A204.1 (cell line): ENCODE measurements around the gene STRA6.

Source experiments
- FAIRE-seq: peaks from 2 replicates; lab custom pipeline; 2012; peaks lifted over from hg19 to GRCh38; lab: Jason Lieb, UNC

STRA6 gene, protein sequence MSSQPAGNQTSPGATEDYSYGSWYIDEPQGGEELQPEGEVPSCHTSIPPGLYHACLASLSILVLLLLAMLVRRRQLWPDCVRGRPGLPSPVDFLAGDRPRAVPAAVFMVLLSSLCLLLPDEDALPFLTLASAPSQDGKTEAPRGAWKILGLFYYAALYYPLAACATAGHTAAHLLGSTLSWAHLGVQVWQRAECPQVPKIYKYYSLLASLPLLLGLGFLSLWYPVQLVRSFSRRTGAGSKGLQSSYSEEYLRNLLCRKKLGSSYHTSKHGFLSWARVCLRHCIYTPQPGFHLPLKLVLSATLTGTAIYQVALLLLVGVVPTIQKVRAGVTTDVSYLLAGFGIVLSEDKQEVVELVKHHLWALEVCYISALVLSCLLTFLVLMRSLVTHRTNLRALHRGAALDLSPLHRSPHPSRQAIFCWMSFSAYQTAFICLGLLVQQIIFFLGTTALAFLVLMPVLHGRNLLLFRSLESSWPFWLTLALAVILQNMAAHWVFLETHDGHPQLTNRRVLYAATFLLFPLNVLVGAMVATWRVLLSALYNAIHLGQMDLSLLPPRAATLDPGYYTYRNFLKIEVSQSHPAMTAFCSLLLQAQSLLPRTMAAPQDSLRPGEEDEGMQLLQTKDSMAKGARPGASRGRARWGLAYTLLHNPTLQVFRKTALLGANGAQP

DNA sequence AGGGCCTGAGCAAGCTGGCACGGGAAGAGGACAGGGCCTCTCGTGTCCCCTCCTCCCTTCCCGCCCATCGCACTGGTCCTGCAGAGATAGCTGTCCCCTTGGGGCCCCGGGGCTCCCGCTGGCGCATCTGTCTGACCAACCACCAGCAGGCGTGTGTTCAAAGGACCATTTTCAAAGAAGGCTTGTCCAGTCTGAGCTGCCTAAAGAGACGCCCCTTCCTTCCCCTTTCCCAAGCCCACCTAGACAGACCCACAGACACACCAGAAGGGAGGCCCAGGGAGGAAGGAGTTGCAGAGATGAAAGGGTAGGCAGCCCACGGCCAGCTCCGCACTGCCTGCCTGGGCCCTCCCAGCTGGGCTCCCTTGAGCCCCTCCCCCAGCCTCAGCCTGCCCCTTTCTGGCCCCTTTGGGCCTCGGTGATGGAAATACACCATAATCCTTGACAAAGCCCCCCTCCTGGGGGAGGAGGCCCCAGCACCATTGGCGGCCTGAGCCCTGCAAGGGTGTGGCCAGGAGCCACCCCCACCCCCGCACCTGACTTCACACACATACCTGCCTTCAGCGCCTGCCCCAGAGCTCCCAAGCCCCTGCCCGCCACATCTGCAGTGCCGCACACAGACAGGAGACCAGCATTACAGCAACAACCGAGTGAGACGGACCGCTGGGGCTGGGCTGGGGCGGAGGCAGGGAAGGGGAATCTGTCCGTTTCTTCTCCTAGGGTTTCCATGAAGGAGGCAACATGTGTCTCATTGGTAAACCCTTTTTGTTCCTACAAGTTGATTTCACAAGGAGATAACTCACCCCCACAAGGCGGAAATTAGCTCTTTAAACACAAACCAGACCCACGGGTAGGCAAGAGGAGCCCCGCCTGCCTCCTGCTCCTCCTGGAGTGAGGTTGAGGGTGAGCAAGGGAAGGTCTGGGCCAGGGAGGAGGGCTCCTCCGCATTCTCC lies at the start of gene STRA6:
STRA6 (minus strand) TSS at position 336 of the 950 bp plus-strand sequence. CDS start 520 bp downstream, outside the sequence.
- no peak for FAIRE-seq

DNA sequence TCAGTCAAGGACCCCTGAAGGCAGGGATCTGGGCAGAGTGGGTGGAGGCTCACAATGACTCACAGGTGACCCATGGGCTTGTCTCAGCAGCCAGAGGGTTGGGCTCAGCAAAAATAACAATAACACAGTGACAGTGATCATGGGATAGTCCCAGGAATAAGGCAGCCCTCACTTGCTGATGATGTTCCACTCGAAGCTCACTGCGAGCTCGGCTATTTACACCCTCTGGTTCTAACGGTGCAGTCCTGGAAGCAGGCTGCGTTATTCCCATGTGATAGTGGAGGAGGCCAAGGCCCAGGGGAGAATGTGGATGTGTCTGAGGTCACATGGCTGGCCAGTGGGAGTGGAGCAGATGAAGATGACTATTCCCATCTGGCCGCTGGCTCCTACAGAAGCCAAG lies 49.7 kb upstream of the STRA6 start:
- no peak for FAIRE-seq

DNA sequence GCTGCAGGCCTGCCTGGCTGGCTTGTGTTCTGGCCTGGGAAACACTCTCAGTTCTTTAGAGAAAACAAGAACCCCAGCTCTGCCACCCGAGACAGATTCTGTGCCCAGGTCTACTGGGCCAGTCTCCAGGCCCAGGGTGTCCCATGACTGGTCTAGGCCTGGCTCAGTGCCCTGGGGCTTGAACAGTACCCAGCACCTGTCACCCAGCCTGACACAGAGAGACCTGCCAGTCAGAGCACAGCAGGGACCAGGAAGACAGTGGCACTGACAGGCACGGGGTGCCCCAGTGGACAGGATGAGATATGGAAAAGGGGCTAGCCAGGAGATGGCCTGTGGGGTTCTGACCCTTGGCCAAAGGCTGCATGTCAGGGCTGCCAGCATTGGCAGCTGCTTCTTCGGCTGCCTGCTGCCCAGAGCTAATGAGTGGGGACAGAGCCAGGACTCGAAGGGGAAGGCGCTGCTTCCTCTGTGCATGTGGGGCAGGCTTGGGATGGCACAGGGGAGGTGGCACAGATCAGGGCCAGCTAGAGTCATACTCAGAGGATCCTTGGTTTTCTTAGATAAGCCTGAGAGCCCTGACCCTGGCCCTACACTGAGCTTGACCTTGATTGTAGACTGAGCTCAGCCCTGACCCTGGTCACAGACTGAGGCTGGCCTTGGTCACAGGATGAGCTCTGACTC lies 48.7 kb upstream of the STRA6 start:
- FAIRE-seq: no peak

DNA sequence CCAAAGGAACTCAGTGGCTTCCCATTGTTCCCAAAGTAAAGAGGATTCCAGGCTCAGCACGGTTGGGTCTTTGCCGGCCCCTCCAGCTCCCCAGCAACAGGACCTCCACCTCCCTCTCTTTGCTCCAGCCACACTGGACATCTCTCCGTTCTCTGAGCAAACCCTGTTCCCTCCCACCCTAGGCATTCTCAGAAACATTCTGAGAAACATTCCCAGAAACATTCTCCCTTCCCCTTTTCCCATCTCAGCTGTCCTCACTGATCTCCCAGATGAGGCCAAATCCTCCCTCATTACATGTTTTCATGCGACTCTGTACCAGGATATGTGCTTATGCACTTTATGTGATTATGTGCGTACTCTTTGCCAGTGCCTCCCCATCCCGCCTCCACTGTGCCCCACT lies 47.7 kb upstream of the STRA6 start:
- FAIRE-seq: no peak

DNA sequence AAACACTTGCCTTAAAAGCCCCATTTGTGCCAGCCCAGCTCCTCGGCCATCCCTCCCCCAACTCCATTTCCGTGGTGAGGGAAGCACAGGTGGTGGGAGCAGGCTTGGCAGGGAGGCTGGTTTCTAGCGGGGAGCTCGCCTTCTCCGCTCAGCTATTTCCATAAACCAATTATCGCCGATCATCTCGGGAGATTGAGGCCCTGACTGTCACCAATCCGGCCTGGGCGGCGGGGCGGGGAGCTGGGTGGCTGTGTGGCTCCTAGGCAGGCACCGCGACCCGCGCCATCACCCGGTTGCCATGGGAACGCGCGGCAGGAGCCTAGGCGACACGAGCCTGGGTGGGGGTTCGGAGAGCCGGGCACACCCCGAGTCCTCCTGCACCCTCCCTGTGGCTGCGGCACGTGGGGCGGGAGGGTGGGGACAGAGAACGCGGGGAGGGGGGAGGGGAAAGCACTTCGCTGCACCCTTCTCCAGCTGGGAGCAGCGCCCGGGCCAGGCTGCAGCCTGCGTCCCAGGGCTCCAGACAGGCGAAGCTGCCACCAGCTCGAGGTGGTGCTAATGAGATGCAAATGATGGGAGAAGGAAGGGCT lies 42.9 kb upstream of the STRA6 start:
- FAIRE-seq: no peak

DNA sequence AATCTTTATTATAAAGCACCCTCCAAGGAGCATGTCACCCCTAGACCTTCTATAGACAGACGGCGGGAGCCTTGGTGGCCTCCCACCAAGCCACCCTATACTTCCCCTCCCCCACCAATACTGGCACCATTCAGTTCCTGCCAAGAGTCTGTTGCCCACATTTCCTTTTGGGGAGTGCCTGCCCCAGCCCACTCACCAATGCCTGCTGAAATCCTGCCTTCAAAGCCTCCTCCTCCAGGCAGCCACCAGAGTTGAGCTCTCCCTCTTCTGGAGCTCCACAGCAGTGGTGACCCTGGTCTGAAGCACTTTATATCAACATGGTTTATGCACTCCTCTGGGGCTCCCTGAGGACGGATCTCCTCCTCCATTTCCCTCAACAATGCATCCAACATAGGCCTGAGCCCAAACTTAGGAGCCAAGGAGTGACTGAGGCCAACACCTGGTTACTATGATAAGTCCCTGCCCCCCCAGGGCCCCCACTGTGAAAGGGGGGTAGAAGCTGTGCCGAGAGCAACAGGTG lies 42.3 kb upstream of the STRA6 start:
- no peak for FAIRE-seq

DNA sequence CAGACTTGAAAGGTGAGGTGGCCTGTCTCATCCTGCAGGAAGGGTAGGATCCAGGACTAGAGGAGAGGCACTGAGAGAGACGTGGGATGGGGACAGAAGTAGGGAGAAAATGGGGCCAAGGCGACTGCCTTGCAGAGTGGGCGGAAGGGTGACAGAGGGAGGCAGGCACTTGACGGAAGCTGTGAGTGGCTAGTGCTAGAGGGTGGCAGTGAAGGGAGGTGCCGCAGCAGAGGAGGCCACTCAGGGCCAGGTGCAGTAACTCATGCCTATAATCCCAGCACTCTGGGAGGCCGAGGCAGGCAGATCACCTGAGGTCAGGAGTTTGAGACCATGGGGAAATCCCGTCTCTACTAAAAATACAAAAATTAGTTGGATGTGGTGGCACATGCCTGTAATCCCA lies 40.8 kb upstream of the STRA6 start:
- FAIRE-seq: no peak

DNA sequence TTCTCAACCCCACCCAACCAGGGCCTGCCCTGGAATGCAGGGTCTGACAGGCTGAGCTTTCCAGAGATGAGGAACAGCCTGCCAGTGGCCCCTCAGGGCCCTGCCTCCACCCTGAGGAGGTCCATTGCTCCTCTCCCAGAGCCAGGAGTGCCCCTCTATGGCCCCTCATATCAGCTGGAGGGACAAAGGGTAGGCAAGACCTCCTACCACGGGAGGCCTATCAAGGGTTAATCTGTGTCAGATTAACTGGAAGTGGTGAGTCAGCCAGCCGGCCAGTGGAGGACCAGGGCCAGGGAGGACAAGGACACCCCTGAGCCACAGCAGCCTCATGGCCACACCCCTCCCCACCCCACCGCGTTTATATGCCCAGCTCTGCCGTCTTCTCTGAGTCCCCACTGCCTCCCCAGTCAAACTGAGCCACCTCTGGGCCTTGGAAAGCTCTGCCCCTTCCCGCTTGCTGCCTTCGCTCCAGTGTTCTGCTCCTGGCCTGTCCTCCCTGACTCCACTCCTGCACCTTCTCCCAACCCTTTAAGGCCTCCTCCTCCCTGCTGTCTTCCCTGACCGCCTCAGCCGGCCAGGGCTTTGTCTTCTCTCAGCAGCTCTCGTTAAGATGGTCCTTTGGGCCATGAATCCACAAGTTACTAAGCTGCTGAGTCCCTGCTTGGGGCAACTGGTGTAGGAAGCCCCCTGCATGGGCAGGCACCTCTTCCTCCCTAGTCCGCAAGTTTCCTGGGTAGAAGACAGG lies 40.0 kb upstream of the STRA6 start:
- FAIRE-seq: no peak

DNA sequence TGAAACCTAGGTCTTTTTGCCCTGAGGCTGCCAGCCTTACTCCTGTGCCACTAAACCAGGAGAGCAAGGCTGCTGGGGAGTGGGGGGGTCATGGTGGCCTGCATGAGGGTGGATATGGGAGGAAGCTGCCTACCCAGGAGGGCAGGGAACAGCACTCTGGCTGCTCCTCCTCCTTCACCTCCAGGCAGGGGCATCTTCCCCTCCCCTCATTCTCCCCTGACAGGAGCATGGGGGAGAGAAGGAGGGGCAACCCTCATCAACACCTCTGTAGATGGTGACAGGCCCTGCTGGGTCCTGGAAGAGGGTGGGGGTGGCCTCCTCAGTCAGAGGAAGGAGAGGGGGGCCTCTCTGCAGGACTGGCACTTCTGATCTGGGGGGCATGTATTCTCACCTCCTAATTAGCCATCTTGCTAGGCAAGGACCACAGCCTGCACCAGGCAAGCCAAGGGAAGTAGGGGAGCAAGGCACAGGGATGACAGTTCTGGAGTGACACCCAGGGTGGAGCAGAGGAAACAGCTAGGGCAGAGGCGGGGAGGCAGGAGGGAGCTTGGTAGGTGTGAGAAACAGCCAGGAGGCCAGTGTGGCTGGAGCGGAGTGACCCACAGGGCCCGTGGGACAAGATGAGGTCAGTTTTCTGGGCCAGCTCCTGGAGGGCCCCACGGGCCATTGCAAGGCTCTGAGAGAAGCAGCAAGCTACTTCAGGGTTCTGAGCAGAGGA lies 38.5 kb upstream of the STRA6 start:
- FAIRE-seq: no peak

DNA sequence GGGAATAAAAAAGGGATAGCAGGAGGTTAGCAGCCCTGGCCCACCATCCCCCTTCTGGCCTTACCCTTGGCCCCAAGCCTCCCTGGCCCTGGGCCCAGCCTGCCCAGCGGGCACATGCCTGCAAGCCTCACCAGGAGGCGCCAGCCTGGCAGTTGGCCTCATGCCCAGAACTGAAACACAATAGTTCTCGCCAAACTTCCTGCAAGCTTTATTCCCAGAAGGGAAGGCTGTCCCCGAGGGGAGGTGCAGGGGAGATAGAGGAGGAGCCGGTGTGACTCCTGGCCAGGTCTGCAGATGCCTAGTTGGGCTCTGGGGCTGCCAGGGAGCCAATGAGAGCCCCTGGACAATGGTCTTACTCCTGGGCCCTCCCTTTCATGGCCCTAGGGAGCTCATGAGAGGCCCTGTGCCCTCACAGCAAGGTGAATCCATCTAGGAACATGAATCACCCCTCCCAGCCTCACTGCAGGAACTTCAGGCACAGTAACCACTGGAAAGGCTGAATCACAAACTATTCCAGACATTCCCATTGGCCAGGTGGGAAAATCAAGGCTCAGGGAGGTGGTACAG lies 37.5 kb upstream of the STRA6 start:
- no peak for FAIRE-seq

DNA sequence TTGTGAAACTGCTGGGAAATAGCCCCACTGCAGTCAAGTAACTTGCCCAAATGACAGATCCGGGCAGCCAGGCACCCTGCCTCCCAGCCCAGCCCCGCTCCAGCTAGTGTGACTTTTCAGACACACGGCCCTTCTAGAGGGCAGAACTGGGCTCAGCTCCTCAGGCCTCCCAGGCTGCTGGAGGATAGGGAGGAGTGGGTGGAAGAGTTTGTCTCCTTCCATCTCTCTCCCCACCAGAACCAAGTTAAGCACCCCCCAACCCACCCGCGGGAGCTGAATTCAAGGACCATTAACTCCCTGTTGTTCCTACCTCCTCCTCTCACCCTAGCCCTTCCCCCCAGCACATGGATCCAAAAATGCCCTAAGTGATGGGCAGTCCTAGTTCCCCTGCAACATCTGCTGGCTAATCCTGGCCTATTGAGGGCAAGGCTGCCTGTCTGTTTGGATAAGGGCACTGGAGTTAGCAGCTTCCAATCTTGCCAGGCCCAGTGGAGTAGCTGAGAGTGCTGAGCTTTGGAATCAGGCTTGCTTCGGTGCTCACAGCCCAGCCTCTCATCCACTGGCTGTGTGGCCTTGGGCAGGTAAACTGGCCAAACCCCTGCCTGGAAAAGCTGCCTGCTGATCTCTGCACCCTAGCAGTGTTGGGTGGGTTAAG lies 36.6 kb upstream of the STRA6 start:
- no peak for FAIRE-seq

DNA sequence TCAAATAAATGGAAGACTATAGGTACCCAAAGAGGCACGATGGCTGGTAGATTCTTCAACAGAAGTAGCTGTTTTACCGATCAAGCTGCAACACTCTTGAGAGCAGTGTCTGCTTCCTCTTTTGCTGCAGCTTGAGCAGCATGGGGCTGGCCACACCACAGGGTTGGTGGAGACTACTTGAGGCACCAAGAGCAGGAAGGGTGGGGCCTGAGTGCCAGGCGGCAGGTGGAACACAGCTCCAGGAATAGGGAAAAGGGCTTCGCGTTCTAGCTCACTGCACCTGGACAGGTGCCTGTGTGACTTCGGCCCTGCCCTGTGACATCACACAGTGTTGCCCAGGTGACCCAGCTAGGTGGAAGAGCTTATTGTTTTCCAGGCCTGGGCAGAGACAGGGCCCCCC lies 33.4 kb upstream of the STRA6 start, which contains the start of gene CCDC33:
CCDC33 (plus strand) TSS at position 365 of the 400 bp plus-strand sequence. CDS start 394 bp downstream, outside the sequence.
- FAIRE-seq: no peak

DNA sequence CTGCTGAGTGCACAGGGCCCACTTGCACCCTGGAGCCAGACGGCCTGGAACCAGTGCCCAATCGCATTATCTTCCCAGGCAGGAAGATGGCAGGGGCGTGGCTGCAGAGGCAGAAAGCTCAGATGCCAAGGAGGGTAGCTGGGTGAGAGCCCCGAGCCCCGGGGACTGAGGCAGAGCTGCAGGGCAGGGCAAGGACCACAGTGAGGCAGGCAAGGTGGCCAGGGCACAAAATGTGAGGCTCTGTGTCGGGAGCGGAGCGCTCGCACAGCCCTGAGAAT lies 31.9 kb upstream of the STRA6 start:
- FAIRE-seq: no peak

DNA sequence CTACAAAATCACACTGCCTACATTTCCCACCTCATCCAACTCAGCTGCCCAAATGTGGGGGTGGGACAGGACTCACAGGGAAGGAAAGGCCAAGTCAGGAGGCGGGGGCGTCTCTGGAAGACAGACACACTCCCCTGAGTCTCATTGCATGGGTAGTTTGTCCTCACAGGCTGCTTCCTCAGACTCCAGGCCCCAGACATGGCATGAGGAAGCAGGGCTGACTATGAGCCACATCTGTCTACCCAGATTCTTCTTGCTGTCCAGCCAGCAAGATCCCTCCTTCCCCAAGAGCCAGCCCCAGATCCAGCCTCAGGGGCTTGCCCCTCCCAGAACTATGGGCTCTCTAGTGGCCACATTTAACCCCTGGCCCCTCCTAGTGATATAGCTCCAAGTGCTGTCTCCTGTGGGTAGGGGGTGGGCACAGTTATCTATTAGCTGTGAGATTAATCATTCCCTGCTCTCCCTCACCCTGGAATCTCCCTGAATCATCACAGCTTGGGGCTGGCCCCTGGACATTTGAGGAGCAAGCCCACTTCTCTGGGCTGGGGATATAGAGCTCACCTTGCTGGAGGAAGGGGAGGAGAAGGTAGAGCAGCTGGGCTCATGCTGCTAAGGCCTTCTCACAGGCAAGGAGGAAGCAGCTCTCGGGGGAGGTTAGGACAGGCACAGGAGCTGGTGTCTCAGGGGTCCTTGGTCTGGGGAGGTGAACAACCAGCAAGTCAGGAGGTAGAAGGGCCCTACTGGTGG lies 31.4 kb upstream of the STRA6 start:
- FAIRE-seq: no peak

DNA sequence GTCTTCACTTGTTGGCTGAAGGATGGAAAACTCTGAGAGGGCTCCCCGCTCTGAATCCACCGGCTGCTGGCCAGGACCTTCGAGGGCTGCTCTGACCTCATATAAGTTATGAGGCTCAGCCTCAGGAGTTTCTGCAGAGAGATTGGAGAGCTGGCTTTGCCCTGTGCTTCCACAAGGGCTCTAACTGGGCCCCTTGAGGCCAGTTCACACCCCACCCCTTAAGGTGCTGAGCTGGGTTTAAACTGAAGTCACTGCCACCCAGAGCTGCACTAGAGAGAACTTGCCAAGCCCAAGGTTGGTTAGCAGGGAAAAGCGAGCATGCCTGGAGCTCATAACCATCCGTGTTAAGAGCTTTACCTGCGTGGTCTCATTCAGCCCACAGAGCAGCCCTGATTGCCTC lies 30.8 kb upstream of the STRA6 start:
- FAIRE-seq: no peak

DNA sequence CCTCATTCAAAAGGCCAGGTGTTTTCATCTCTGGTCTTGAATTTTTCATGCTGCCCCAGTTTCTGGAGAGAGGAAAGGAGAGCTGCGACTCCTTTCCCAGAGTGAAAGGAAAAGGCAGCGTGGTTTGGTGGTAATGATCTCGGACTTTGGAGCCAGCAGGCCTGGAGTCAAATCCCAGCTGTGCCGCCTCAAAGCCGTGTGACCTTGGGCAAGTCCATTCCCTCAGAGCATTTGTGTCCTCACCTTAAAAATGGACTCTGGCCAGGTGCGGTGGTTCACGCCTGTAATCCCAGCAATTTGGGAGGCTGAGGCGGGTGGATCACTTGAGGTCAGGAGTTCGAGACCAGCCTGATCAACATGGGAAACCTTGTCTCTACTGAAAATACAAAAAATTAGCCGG lies 28.9 kb upstream of the STRA6 start:
- FAIRE-seq: no peak

DNA sequence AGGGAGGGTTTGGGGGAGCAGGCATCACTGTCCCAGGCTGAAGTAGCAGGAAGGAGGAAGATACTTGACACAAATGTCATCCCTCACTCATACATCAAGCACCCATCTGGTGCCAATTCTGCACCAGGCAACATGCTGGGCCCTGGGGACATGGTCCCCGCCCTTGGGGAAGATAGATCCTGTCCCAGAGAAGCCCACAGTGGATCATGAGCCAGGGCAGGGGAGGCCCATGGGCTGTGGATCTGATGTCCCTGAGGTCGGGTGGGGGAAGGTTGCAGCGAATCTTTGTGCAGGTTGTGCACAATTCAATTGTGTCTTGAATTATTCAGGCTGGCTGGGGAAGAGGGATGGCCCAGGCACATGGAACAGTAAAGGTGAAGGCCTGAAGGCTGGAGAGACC lies 27.1 kb upstream of the STRA6 start:
- FAIRE-seq: no peak

DNA sequence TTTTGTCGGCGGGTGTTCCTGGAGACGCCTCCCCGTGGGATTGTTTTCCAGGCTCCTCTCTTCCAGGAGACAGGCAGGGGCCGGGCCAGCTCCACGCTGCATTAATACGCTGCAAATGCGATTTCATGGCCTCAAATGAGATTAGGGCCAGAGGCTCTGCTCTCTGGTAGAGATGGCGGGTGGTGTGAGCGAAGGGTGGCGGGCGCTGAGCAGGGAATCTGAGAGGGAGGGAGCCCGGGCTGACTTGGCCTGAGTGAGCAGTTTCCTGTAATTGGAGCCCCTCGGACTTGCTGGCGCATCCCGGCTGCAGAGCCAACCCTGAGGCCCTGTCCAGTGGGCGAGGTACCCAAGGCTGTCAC lies 26.1 kb upstream of the STRA6 start:
- FAIRE-seq: no peak
